Progenitor cell of endocrine pancreas (in vitro differentiated cells): ENCODE measurements around the gene RPL36A. TPM values are rescaled to one million over a fixed set of nuclear protein-coding genes. Genes with fewer than 3 reads are reported as not detected.

ENCODE experiments used
- DNase-seq: peaks from one replicate; pipeline ENCODE4 v3.0.0; 2021; ENCODE audit warnings: low spot score; ENCODE audit not compliant: unreplicated experiment
- H3K27ac Mint-ChIP-seq: 2 replicates; pipeline ENCODE4 v1.8.0; 2021; ENCODE audit warnings: mild to moderate bottlenecking, moderate library complexity, mixed read lengths
- H3K27me3 Mint-ChIP-seq: 2 replicates; pipeline ENCODE4 v1.8.0; 2021; ENCODE audit warnings: mixed read lengths
- H3K36me3 Mint-ChIP-seq: 2 replicates; pipeline ENCODE4 v1.8.0; 2022; ENCODE audit warnings: mixed read lengths; ENCODE audit not compliant: insufficient read depth
- H3K4me1 Mint-ChIP-seq: 2 replicates; pipeline ENCODE4 v1.8.0; 2021; ENCODE audit warnings: low read depth, mixed read lengths
- H3K4me3 Mint-ChIP-seq: 2 replicates; pipeline ENCODE4 v1.8.0; 2021; ENCODE audit warnings: low read depth, mild to moderate bottlenecking, moderate library complexity, mixed read lengths
- H3K9me3 Mint-ChIP-seq: 2 replicates; pipeline ENCODE4 v1.8.0; 2021; ENCODE audit warnings: low read depth, mixed read lengths
- CTCF ChIP-seq: fragments of 200-600 bp; sonication (generic); IDR thresholded peaks from one replicate; pipeline ENCODE4 v1.5.0; 2021; ENCODE audit warnings: antibody characterized with exemption, mild to moderate bottlenecking; ENCODE audit not compliant: unreplicated experiment
- total RNA-seq: library from RNA; stranded (reverse); gene quantifications from 2 replicates; pipeline ENCODE4 v1.2.1, GENCODE V29; 2021

Gene RPL36A
- total RNA-seq, 1 donor from 2014 or later, result 306 TPM

DNA sequence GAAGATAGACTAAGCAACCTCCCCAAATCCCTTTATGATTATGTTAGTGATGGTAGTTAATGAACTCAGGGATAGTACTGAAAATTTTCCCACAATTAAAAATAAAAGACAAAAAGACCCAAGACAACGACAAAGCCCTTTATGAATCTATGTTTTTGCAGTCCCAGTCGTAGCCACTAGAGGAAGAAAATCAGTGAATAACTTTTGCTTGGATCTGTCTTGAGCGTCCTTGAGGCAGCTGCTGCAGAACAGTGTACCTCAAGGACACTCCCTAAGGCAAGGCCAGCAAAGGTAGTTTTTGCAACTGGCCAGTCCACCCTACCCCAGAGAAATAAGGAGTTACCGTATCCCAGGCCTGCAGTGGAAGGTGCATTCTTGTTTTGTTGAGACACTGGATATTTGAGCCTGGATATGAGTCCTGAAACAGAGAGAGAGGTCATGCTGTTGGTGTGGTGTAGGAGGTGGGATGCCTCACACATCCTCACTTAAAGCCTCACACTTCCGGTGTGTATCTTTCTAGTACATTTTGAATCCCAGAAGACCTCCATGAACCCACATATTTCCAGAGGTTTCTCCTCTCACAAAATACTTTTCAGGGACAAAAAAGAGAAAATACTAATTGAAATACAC is 33.5 kb upstream of the RPL36A start:
- H3K4me1 Mint-ChIP-seq, result peaks cover 8% of the 10 kb centered on the region
- no peak overlapping the region for H3K4me3 Mint-ChIP-seq
- H3K27me3 Mint-ChIP-seq, result no peaks in the 10 kb centered on the region
- no peaks in the 10 kb centered on the region for H3K36me3 Mint-ChIP-seq
- no peak for DNase-seq
- H3K9me3 Mint-ChIP-seq, result peaks cover 19% of the 10 kb centered on the region
- H3K27ac Mint-ChIP-seq, result no peak overlapping the region
- TF ChIP-seq CTCF, result peak; percentile 41

DNA sequence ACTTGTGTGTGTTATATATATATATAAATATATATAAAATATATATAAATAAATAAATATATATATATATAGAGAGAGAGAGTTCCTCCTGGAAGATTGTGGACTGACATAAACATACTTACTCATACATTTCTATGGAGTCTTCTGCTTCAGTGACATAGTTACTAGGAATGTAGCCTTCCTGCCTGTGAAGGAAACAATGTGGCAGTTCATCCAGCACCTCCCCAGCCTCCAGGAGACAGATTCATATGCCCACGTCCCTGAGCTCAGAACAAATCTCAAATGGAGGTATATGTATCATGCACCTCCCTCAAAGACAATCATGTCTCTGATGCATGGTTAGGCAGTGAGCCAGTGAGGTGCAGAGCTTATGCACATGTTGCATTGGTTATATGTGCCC is 30.8 kb upstream of the RPL36A start:
- DNase-seq, result no peak
- no peak overlapping the region for H3K4me3 Mint-ChIP-seq
- H3K36me3 Mint-ChIP-seq, result no peaks in the 10 kb centered on the region
- H3K27ac Mint-ChIP-seq, result no peak overlapping the region
- H3K27me3 Mint-ChIP-seq, result no peaks in the 10 kb centered on the region
- peaks cover 2% of the 10 kb centered on the region for H3K4me1 Mint-ChIP-seq
- peaks cover 20% of the 10 kb centered on the region for H3K9me3 Mint-ChIP-seq
- TF ChIP-seq CTCF, result no peak

GRCh38 chrX:101360390-101360789 is 30.4 kb upstream of the RPL36A start:
- peaks cover 17% of the 10 kb centered on the region for H3K9me3 Mint-ChIP-seq
- no peak overlapping the region for H3K27ac Mint-ChIP-seq
- no peak for DNase-seq
- H3K4me3 Mint-ChIP-seq, result no peak overlapping the region
- H3K4me1 Mint-ChIP-seq, result peaks cover 2% of the 10 kb centered on the region
- no peaks in the 10 kb centered on the region for H3K27me3 Mint-ChIP-seq
- TF ChIP-seq CTCF, result no peak
- no peaks in the 10 kb centered on the region for H3K36me3 Mint-ChIP-seq

- Mint-ChIP-seq H3K27me3 (no peaks in the 10 kb centered on the region), H3K27ac (no peak overlapping the region), H3K9me3 (peaks cover 9% of the 10 kb centered on the region), H3K36me3 (no peaks in the 10 kb centered on the region), H3K4me3 (no peak overlapping the region), H3K4me1 (peaks cover 2% of the 10 kb centered on the region)
- no peak for TF ChIP-seq CTCF
- DNase-seq, result no peak
Observed at GRCh38 chrX:101362116-101362515, 28.7 kb upstream of the RPL36A start.

DNA sequence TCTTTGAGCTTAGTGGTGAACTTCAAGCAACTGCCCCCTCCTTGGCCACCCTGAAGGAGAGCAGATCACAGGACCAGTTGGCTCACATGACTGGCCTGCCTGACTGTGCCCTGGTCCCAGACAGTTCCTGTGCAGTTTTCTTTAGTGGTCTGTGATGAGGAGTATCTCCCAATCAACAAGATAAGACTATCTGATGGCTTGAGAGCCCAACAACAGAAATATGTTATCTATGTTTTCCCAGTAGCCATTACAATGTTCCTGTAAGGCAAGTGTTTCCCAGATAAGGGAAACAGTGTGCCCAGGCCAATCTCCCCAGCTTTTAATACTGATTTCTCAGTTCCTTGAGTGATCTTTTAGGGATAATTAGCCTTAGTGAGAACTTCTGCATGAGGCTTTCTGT is 28.1 kb upstream of the RPL36A start:
- Mint-ChIP-seq H3K4me1 (no peaks in the 10 kb centered on the region), H3K27ac (no peak overlapping the region), H3K9me3 (peaks cover 6% of the 10 kb centered on the region), H3K4me3 (no peak overlapping the region), H3K27me3 (no peaks in the 10 kb centered on the region), H3K36me3 (no peaks in the 10 kb centered on the region)
- no peak for DNase-seq
- no peak for TF ChIP-seq CTCF
